ENCODE results near the gene DNAH11. TPM values are rescaled to one million over a fixed set of nuclear protein-coding genes. Genes with fewer than 3 reads are reported as not detected.

The DNAH11 gene
- total RNA-seq, 1 experiment from 2014 or later: 0.91 TPM

DNA sequence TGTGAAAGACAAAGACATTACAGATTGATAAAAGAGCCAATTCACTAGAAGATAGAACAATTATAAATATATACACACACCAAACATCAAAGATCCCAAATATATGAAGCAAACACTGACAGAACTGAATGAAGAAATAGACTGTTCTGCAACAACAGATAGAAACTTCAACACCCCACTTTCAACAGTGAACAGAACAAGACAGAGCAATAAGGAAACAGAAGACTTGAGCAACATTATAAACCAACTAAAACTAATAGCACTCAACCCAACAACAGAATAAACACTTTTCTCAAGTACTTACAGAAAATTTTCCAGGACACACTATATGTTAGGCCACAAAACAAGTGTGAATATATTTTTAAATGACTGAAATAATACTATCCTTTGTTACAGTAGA, 392.0 kb downstream of the DNAH11 start:
- CTCF ChIA-PET: no interaction called here
- intact Hi-C loops (cut with micrococcal nuclease): no loop called here
- peaks cover 19% of the 10 kb centered on the region for H3K36me3 Mint-ChIP-seq (ENCODE audit: insufficient read depth, unreplicated experiment)

GRCh38 chr7:21938463-21938862, 395.6 kb downstream of the DNAH11 start:
- Mint-ChIP-seq H3K36me3 (ENCODE audit: insufficient read depth, unreplicated experiment) (peaks cover 12% of the 10 kb centered on the region), H3K27me3 (ENCODE audit: insufficient read depth, unreplicated experiment) (no peaks in the 10 kb centered on the region), H3K4me1 (ENCODE audit: insufficient read depth, unreplicated experiment) (peaks cover 52% of the 10 kb centered on the region), H3K4me3 (ENCODE audit: unreplicated experiment) (no peak overlapping the region), H3K9me3 (ENCODE audit: unreplicated experiment) (peaks cover 26% of the 10 kb centered on the region), H3K27ac (ENCODE audit: low read depth, unreplicated experiment) (peak overlapping the region; percentile 31)
- CTCF ChIA-PET: interaction anchor here (0.6 kb wide), 1 partner anchor 916 kb away, joined by 7 read pairs; no protein-coding TSS in a partner anchor
- no TSS peak for BruUV-seq (replicated peaks)
- POLR2A ChIA-PET: interaction anchor here (0.9 kb wide), 1 partner anchor 15 kb away, joined by 5 read pairs; no protein-coding TSS in a partner anchor
- TF ChIP-seq CTCF (IDR thresholded peaks at IDR 0.05; ENCODE audit: unreplicated experiment): no peak
- DNase-seq (ENCODE audit: unreplicated experiment): no peak
- intact Hi-C loops (cut with micrococcal nuclease): no loop called here

More for the DNA sequence above, 392.0 kb downstream of the DNAH11 start:
- peak overlapping the region; percentile 58 for H3K27ac Mint-ChIP-seq (ENCODE audit: low read depth, unreplicated experiment)
- no peak overlapping the region for H3K4me3 Mint-ChIP-seq (ENCODE audit: unreplicated experiment)
- no peak for TF ChIP-seq CTCF (IDR thresholded peaks at IDR 0.05; ENCODE audit: unreplicated experiment)
- H3K9me3 Mint-ChIP-seq (ENCODE audit: unreplicated experiment): peaks cover 30% of the 10 kb centered on the region
- POLR2A ChIA-PET: interaction anchor here (0.8 to 1.0 kb wide), 2 partner anchors 8 to 10 kb away, joined by 3 to 6 read pairs; no protein-coding TSS in a partner anchor
- no peak for DNase-seq (ENCODE audit: unreplicated experiment)
- H3K27me3 Mint-ChIP-seq (ENCODE audit: insufficient read depth, unreplicated experiment): no peaks in the 10 kb centered on the region
- H3K4me1 Mint-ChIP-seq (ENCODE audit: insufficient read depth, unreplicated experiment): peaks cover 26% of the 10 kb centered on the region
- BruUV-seq (replicated peaks): no TSS peak

GRCh38 chr7:21939136-21939857, 396.5 kb downstream of the DNAH11 start:
- Mint-ChIP-seq H3K4me3 (ENCODE audit: unreplicated experiment) (no peak overlapping the region), H3K27me3 (ENCODE audit: insufficient read depth, unreplicated experiment) (no peaks in the 10 kb centered on the region), H3K27ac (ENCODE audit: low read depth, unreplicated experiment) (no peak overlapping the region), H3K4me1 (ENCODE audit: insufficient read depth, unreplicated experiment) (peaks cover 49% of the 10 kb centered on the region), H3K36me3 (ENCODE audit: insufficient read depth, unreplicated experiment) (peaks cover 12% of the 10 kb centered on the region), H3K9me3 (ENCODE audit: unreplicated experiment) (peaks cover 22% of the 10 kb centered on the region)
- no peak for TF ChIP-seq CTCF (IDR thresholded peaks at IDR 0.05; ENCODE audit: unreplicated experiment)
- no TSS peak for BruUV-seq (replicated peaks)
- ChIA-PET CTCF (interaction anchor here (0.7 to 1.1 kb wide), 2 partner anchors 62 to 144 kb away, joined by 3 read pairs; no protein-coding TSS in a partner anchor), POLR2A (interaction anchor here (0.6 to 1.4 kb wide), 3 partner anchors 9 to 25 kb away, joined by 3 to 5 read pairs (median 4); no protein-coding TSS in a partner anchor)
- peak; percentile 67 for DNase-seq (ENCODE audit: unreplicated experiment)
- intact Hi-C loops (cut with micrococcal nuclease): no loop called here

DNA sequence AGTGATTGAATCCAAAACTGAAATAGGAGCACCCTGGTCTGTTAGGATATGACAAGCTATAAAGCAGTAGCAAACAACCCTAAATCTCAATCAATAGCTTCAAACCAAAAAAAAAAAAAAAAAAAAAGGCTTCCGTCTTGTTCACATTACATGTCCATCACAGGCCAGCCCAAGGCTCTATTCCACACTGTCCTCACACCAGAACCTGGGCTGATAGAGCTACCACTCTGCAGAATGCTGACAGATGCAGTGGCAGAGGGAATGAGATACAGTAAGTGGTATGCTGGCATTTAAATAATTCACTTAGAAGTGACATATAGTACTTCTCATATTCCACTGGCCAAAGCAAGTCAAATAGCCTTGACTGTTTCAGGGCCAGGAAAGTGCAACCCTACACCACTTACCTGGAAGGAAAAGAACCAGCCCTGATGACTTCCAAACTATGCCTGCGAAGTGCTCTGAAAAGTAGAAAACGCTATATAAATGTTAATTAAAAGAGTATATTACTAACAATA, 397.1 kb downstream of the DNAH11 start:
- Mint-ChIP-seq H3K9me3 (ENCODE audit: unreplicated experiment) (peaks cover 16% of the 10 kb centered on the region), H3K27ac (ENCODE audit: low read depth, unreplicated experiment) (no peak overlapping the region), H3K4me3 (ENCODE audit: unreplicated experiment) (no peak overlapping the region), H3K27me3 (ENCODE audit: insufficient read depth, unreplicated experiment) (no peaks in the 10 kb centered on the region), H3K36me3 (ENCODE audit: insufficient read depth, unreplicated experiment) (peaks cover 12% of the 10 kb centered on the region), H3K4me1 (ENCODE audit: insufficient read depth, unreplicated experiment) (peaks cover 43% of the 10 kb centered on the region)
- TF ChIP-seq CTCF (IDR thresholded peaks at IDR 0.05; ENCODE audit: unreplicated experiment): no peak
- CTCF ChIA-PET: interaction anchor here (0.7 to 1.1 kb wide), 3 partner anchors 57 to 143 kb away, joined by 3 read pairs; no protein-coding TSS in a partner anchor
- BruUV-seq (replicated peaks): no TSS peak
- POLR2A ChIA-PET: interaction anchor here (0.6 to 1.4 kb wide), 2 partner anchors 10 to 26 kb away, joined by 3 to 4 read pairs; no protein-coding TSS in a partner anchor
- intact Hi-C loops (cut with micrococcal nuclease): no loop called here
- no peak for DNase-seq (ENCODE audit: unreplicated experiment)

Data from MCF 10A (cell line).